GM12865 (cell line): Measurements from ENCODE around the gene MED27.
"Not testable (repeated sequence)": the region's sequence is repeated elsewhere in the genome, so short reads cannot be mapped to it uniquely, and the experiment has no call there.

Source experiments
- DNase-seq: peaks from one replicate; pipeline ENCODE4 v3.0.0; 2010; ENCODE audit warnings: low read depth
- H3K4me3 ChIP-seq: 2 replicates; pipeline ENCODE4 v1.5.1; 2011; ENCODE audit warnings: mild to moderate bottlenecking, low read depth, low read length, control low read depth
- CTCF ChIP-seq: IDR thresholded peaks from 2 replicates; pipeline ENCODE4 v1.5.1; 2011; ENCODE audit warnings: low read length, control low read depth, low read depth, inconsistent platforms; ENCODE audit not compliant: insufficient read depth; ENCODE audit errors: missing control alignments

Gene MED27

DNA sequence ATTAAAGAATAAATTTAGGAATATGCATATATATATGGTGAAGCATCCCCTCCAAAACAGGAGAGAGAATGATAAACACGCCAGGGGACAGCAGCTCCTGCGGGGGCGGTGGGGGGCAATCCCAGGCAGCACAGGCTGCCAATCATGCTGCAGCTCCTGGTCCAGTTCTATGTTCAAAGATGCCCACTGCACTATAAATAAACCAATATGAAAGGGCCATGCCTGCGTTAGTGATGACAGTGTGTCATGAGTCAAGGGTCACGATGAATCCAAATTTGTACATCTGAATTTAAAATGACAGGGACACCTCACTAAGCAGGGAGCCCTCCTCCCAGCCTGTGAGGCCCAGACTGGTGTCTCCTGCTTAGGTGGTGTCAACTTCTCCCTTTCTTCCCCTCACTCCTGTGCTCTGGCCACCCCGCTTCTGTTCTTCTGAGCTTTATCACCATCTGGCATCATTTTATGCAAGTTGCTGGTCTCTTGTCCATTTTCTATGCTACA is 153.9 kb downstream of the MED27 start:
- no peak for TF ChIP-seq CTCF

DNA sequence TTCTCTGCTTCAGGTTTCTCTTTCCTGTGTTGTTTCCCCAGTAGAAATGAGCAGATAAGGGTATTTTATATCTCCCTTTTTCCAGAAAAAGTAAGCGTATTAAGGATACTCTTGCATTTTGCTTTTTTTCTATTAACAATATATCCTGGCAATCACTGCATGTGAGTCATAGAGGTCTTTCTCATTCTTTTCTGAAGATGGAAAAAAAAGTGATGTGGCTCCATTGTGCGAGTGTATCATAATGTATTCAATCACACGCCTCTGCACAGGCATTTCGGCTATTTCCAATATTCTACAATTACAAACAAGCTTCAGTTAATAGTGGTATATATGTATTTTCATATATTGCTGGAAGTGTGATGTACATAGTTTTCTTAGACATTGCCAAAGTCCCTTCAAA is 155.9 kb downstream of the MED27 start:
- DNase-seq: no peak
- no peak for TF ChIP-seq CTCF
- H3K4me3 ChIP-seq: no peak overlapping the region

More for the DNA sequence above, 153.9 kb downstream of the MED27 start:
- DNase-seq: no peak
- no peak overlapping the region for H3K4me3 ChIP-seq

DNA sequence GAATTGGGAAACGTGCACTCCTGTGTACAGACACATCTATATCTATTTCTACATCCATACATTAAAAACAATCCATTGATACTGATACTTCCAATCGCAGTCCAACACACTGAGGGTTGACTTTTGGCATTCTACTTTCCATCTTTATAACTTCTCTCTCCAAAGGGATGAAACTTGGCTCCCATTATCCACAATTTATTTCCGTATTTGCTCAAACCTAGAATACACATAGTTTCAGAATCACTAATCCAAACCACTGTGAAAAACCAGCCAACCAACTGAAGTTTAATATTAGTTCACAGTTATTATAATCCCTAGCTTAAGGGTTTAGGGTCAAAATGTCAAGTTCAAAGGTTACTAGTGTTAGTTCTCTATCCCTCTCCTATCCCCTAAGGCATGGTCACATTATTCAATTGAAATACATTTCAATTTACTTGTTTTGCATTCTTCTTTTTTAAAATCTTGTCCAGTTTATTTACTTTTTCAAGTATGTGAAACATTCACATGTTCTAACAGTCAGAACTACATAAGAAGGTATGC is 156.5 kb downstream of the MED27 start:
- DNase-seq: no peak
- no peak for TF ChIP-seq CTCF
- H3K4me3 ChIP-seq: no peak overlapping the region

DNA sequence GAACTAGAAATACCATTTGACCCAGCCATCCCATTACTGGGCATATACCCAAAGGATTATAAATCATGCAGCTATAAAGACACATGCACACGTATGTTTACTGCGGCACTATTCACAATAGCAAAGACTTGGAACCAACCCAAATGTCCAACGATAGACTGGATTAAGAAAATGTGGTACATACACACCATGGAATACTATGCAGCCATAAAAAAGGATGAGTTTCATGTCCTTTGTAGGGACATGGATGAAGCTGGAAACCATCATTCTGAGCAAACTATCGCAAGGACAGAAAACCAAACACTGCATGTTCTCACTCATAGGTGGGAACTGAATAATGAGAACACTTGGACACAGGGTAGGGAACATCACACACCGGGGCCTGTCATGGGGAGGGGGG is 158.0 kb downstream of the MED27 start:
- H3K4me3 ChIP-seq, DNase-seq: not testable (repeated sequence)

DNA sequence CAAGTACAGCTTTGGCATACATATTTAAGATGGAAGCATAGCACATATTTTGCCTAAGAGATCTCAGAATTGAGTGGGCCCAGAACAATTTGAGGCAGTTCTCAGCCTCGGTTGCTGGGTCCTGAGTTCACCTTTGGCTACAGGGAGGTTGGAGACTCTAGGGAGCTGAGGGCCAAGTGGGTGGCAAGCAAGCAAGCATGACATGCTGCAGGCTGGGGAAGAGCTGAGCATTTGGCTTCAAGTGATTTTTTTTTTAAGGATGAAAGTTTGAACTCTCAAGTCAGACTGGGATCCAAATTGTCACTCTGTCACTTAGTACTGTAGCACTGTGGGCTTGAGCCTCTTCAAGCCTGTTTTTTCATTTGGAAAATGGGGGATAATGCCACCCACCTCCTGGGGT is 160.5 kb downstream of the MED27 start:
- TF ChIP-seq CTCF: no peak
- no peak for DNase-seq

DNA sequence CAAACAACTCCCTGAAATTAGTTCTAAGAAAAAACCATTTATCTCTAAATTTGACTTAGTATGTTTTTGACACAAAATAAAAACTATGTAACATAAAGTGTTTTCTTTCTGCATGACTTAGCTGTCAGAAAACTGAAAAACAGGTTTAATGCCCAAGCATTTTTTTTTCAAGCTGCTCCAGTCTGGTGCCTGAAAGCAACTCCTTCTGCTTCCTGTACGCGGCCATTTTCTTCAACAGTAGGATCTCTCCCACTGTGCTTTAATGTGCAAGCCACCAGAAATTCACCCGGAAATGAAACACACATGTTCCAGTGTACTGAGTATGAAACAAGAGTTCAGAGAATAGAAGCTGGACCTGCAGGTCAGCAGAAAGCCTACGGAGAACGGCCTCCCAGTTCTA is 161.2 kb downstream of the MED27 start:
- no peak for TF ChIP-seq CTCF
- no peak for DNase-seq
- no peak overlapping the region for H3K4me3 ChIP-seq

More for the DNA sequence above, 160.5 kb downstream of the MED27 start:
- H3K4me3 ChIP-seq: no peak overlapping the region

- H3K4me3 ChIP-seq: no peak overlapping the region
- no peak for DNase-seq
- no peak for TF ChIP-seq CTCF
Observed at GRCh38 chr9:131917009-131917408, 162.7 kb downstream of the MED27 start.

- TF ChIP-seq CTCF: no peak
- H3K4me3 ChIP-seq: no peak overlapping the region
- no peak for DNase-seq
Observed at GRCh38 chr9:131915181-131915580, 164.5 kb downstream of the MED27 start.
